Activated CD8-positive, alpha-beta T cell treated with anti-CD3 and anti-CD28 coated beads for 36 hours (primary cell): ENCODE measurements around the gene FBN2. TPM values are rescaled to one million over a fixed set of nuclear protein-coding genes. Genes with fewer than 3 reads are reported as not detected.

Experiments
- ATAC-seq: fragments of 200-7000 bp; cut with Tn5 transposase; one replicate; pipeline ENCODE4 v1.10.0; 2021; ENCODE audit warnings: mild to moderate bottlenecking, moderate library complexity
- CTCF ChIA-PET: fragments of 350-600 bp; sonication (Branson Sonifier 250); formaldehyde crosslinking; loops from one replicate; lab custom pipeline; 2021; ENCODE audit warnings: antibody characterized with exemption; lab: Charles Lee
- POLR2A ChIA-PET: fragments of 350-600 bp; sonication (Branson Sonifier 250); formaldehyde crosslinking; loops from one replicate; lab custom pipeline; 2021; ENCODE audit warnings: antibody characterized with exemption; lab: Charles Lee
- DNase-seq: peaks from one replicate; pipeline ENCODE4 v3.0.0-alpha.2; 2020
- H3K27ac Mint-ChIP-seq: one replicate; pipeline ENCODE4 v1.8.0; 2021; ENCODE audit warnings: mild to moderate bottlenecking, mixed read lengths
- H3K27me3 Mint-ChIP-seq: one replicate; pipeline ENCODE4 v1.8.0; 2021; ENCODE audit warnings: mixed read lengths
- H3K36me3 Mint-ChIP-seq: one replicate; pipeline ENCODE4 v1.8.0; 2021; ENCODE audit warnings: low read depth, mixed read lengths
- H3K4me1 Mint-ChIP-seq: one replicate; pipeline ENCODE4 v1.8.0; 2021; ENCODE audit warnings: low read depth, mixed read lengths
- H3K4me3 Mint-ChIP-seq: one replicate; pipeline ENCODE4 v1.8.0; 2021; ENCODE audit warnings: mild to moderate bottlenecking, moderate library complexity, mixed read lengths
- H3K9me3 Mint-ChIP-seq: one replicate; pipeline ENCODE4 v1.8.0; 2021; ENCODE audit warnings: mixed read lengths
- intact Hi-C: fragments of 100-400 bp; cut with micrococcal nuclease; formaldehyde crosslinking; loops from one replicate; pipeline ENCODE4 v1.10.0; 2022
- total RNA-seq, 2 experiments: library from RNA; stranded (reverse); gene quantifications; one replicate each; pipeline ENCODE4 v1.2.3, GENCODE V29; 2021
- TF ChIP-seq, protein P1 (sequence below): fragments of 200-600 bp; IDR thresholded peaks from one replicate; pipeline ENCODE4 v1.8.0; 2022; ENCODE audit warnings: antibody characterized with exemption, mild to moderate bottlenecking

The FBN2 gene
- total RNA-seq, 2 experiments from 2014 or later, result not detected

DNA sequence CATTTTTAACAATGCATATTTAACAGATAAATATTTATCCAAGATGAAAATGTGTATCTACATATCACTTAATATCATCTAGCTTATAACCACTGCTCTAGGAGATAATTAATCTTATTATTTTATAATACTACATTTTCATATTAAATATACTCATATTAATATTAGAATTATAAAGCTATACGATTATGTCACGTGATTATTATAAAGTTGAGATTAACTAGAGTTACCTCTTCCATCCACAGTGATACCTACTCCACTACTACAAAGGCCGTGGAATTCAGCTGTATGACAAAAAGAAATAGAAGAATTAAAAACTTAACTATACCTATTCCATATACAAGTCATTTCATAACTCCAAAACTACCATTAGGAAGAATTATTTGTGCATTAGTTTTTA is 171.9 kb downstream of the FBN2 start:
- H3K9me3 Mint-ChIP-seq, result no peaks in the 10 kb centered on the region
- ChIA-PET POLR2A (no interaction called here), CTCF (interaction anchor here (1.5 kb wide), 1 partner anchor 16 kb away, joined by 3 read pairs; no protein-coding TSS in a partner anchor)
- no peaks in the 10 kb centered on the region for H3K27me3 Mint-ChIP-seq
- H3K27ac Mint-ChIP-seq, result no peak overlapping the region
- no peaks in the 10 kb centered on the region for H3K36me3 Mint-ChIP-seq
- ATAC-seq (no peak), DNase-seq (no peak)
- intact Hi-C loops, result no loop called here
- no peak overlapping the region for H3K4me3 Mint-ChIP-seq
- no peaks in the 10 kb centered on the region for H3K4me1 Mint-ChIP-seq
- TF ChIP-seq, protein P1, sequence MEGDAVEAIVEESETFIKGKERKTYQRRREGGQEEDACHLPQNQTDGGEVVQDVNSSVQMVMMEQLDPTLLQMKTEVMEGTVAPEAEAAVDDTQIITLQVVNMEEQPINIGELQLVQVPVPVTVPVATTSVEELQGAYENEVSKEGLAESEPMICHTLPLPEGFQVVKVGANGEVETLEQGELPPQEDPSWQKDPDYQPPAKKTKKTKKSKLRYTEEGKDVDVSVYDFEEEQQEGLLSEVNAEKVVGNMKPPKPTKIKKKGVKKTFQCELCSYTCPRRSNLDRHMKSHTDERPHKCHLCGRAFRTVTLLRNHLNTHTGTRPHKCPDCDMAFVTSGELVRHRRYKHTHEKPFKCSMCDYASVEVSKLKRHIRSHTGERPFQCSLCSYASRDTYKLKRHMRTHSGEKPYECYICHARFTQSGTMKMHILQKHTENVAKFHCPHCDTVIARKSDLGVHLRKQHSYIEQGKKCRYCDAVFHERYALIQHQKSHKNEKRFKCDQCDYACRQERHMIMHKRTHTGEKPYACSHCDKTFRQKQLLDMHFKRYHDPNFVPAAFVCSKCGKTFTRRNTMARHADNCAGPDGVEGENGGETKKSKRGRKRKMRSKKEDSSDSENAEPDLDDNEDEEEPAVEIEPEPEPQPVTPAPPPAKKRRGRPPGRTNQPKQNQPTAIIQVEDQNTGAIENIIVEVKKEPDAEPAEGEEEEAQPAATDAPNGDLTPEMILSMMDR, result no peak

DNA sequence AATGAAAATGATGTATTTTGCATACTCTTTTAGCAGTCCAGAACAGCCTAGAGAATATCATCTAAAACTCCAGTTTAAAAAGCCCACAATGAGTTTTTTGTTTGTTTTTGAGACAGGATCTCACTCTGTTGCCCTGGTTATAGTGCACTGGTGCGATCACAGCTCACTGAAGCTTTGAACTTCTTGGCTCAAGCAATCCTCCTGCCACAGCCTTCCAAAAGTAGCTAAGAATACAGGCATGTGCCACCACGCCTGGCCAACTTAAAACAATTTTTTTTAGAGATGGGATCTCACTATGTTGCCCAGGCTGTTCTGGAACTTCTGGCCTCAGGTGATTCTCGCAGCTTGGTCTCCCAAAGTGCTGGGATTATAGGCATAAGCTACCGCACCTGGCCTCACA is 175.7 kb downstream of the FBN2 start:
- CTCF ChIA-PET, result no interaction called here
- Mint-ChIP-seq H3K27ac (no peak overlapping the region), H3K4me1 (no peaks in the 10 kb centered on the region), H3K4me3 (no peak overlapping the region), H3K27me3 (no peaks in the 10 kb centered on the region), H3K9me3 (no peaks in the 10 kb centered on the region), H3K36me3 (no peaks in the 10 kb centered on the region)
- POLR2A ChIA-PET, result no interaction called here
- TF ChIP-seq, protein P1, result no peak
- ATAC-seq, result no peak
- intact Hi-C loops, result no loop called here
- no peak for DNase-seq

DNA sequence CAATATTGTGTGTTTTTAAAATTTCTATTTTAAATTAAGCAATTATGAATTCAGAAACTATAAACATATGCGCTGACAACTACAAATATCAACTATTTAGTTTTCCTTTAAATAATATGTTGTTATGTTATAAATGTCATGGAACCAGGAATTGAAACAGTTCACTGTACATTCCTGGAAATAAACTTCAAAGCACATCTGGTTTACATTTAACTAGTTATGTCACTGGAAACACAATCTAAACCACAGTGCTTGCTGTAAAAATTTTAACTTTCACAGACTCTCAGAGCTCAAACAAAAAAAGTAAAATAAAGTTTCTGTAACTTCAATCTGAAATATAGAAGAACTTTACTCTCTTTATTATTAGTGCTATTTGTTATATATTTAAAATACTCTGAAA is 179.2 kb downstream of the FBN2 start:
- TF ChIP-seq, protein P1, result no peak
- Mint-ChIP-seq H3K9me3 (no peaks in the 10 kb centered on the region), H3K27ac (no peak overlapping the region), H3K4me1 (no peaks in the 10 kb centered on the region), H3K27me3 (no peaks in the 10 kb centered on the region), H3K36me3 (no peaks in the 10 kb centered on the region), H3K4me3 (no peak overlapping the region)
- ATAC-seq, result no peak
- intact Hi-C loops, result no loop called here
- CTCF ChIA-PET, result no interaction called here
- POLR2A ChIA-PET, result no interaction called here
- no peak for DNase-seq

DNA sequence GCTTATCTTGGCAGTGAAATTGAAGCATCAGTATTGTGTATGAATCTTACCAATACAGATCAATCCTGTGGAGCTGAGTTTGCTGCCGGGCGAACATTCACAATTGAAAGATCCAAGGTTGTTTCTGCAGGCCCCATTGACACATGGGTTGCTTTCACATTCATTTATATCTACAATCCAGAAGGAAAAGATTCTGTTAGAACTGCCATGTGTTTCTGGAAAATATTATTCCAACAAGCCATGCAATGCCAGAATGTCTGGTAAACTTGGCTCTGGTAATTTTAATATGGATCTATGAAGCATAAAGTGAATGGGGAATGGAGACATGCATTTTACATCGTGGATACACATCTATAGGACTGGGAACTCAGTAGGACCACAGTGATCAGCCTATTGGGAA is 180.8 kb downstream of the FBN2 start:
- CTCF ChIA-PET, result no interaction called here
- no peak overlapping the region for H3K27ac Mint-ChIP-seq
- no peak overlapping the region for H3K4me3 Mint-ChIP-seq
- H3K36me3 Mint-ChIP-seq, result no peaks in the 10 kb centered on the region
- POLR2A ChIA-PET, result no interaction called here
- TF ChIP-seq, protein P1, result no peak
- DNase-seq (no peak), ATAC-seq (no peak)
- H3K4me1 Mint-ChIP-seq, result no peaks in the 10 kb centered on the region
- H3K9me3 Mint-ChIP-seq, result no peaks in the 10 kb centered on the region
- intact Hi-C loops, result no loop called here
- H3K27me3 Mint-ChIP-seq, result no peaks in the 10 kb centered on the region

DNA sequence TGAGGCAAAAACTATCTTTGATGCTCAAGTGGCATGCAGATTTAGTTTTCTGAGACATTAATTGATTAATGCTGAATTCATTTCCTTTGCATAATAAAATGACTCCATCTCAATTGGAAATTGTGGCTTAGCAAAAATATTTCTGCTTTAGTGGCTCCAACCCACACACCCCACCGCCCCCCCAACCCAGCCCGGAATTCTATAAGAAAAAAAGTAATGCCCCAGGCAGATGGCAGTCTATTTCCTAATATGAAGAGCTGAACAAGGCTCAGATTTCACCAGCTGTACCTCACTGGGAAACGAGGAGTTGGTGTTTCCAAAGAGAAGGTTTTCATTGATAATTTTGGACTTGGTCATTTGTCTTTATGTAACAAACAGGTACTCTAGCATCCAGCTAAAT is 182.1 kb downstream of the FBN2 start:
- ChIA-PET CTCF (no interaction called here), POLR2A (no interaction called here)
- H3K4me3 Mint-ChIP-seq, result no peak overlapping the region
- H3K27me3 Mint-ChIP-seq, result no peaks in the 10 kb centered on the region
- H3K9me3 Mint-ChIP-seq, result no peaks in the 10 kb centered on the region
- TF ChIP-seq, protein P1, result no peak
- ATAC-seq, result no peak
- intact Hi-C loops, result no loop called here
- no peak overlapping the region for H3K27ac Mint-ChIP-seq
- no peaks in the 10 kb centered on the region for H3K36me3 Mint-ChIP-seq
- DNase-seq, result no peak
- H3K4me1 Mint-ChIP-seq, result no peaks in the 10 kb centered on the region
